ENCODE results near the gene IGSF9B.
"Not testable (repeated sequence)": the region's sequence is repeated elsewhere in the genome, so short reads cannot be mapped to it uniquely, and the experiment has no call there.

DNA sequence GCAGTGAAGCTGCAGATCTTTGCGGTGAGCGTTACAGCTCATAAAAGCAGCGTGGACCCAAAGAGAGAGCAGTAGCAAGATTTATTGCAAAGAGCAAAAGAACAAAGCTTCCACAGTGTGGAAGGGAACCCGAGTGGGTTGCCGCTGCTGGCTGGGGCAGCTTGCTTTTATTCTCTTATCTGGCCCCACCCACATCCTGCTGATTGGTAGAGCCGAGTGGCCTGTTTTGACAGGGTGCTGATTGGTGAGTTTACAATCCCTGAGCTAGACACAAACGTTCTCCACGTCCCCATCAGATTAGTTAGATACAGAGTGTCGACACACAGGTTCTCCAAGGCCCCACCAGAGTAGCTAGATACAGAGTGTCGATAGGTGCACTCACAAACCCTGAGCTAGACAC lies 45.6 kb upstream of the IGSF9B start:
- TF ChIP-seq, protein P1, sequence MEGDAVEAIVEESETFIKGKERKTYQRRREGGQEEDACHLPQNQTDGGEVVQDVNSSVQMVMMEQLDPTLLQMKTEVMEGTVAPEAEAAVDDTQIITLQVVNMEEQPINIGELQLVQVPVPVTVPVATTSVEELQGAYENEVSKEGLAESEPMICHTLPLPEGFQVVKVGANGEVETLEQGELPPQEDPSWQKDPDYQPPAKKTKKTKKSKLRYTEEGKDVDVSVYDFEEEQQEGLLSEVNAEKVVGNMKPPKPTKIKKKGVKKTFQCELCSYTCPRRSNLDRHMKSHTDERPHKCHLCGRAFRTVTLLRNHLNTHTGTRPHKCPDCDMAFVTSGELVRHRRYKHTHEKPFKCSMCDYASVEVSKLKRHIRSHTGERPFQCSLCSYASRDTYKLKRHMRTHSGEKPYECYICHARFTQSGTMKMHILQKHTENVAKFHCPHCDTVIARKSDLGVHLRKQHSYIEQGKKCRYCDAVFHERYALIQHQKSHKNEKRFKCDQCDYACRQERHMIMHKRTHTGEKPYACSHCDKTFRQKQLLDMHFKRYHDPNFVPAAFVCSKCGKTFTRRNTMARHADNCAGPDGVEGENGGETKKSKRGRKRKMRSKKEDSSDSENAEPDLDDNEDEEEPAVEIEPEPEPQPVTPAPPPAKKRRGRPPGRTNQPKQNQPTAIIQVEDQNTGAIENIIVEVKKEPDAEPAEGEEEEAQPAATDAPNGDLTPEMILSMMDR (conservative IDR thresholded peaks at IDR 0.05; ENCODE audit: low read length): not testable (repeated sequence)
- not testable (repeated sequence) for TF ChIP-seq EZH2phosphoT487 (IDR thresholded peaks at IDR 0.05; ENCODE audit: borderline replicate concordance, low read depth, low read length)
